ENCODE data around the gene GRK2. TPM values are rescaled to one million over a fixed set of nuclear protein-coding genes. Genes with fewer than 3 reads are reported as not detected.

GRK2 gene
- total RNA-seq, 1 donor from 2014 or later, result 30.0 TPM

GRCh38 chr11:67299471-67300191 lies 33.4 kb downstream of the GRK2 start:
- Histone ChIP-seq H3K9me3 (ENCODE audit: low read depth) (no peaks in the 10 kb centered on the region), H3K27me3 (peaks cover 13% of the 10 kb centered on the region), H3K36me3 (no peaks in the 10 kb centered on the region), H3K27ac (no peak overlapping the region), H3K9ac (no peak overlapping the region), H3K4me2 (no peak overlapping the region), H3K4me1 (peaks cover 12% of the 10 kb centered on the region), H3K4me3 (no peak overlapping the region), H4K20me1 (ENCODE audit: low read depth) (peaks cover 14% of the 10 kb centered on the region), H2AFZ (replicated peaks) (no peak overlapping the region), H3F3A (ENCODE audit: low read depth) (peaks cover 26% of the 10 kb centered on the region), H3K79me2 (ENCODE audit: low read depth) (no peaks in the 10 kb centered on the region)
- no peak for DNase-seq (ENCODE audit: low spot score)
- Mint-ChIP-seq H3K27ac (no peak overlapping the region), H3K4me3 (no peak overlapping the region), H3K9me3 (peaks cover 15% of the 10 kb centered on the region), H3K27me3 (ENCODE audit: insufficient read depth, low read depth) (peaks cover 4% of the 10 kb centered on the region), H3K36me3 (peaks cover 34% of the 10 kb centered on the region), H3K4me1 (peaks cover 8% of the 10 kb centered on the region)
- no peak for TF ChIP-seq EZH2phosphoT487 (IDR thresholded peaks at IDR 0.05)
- TF ChIP-seq, protein P1, sequence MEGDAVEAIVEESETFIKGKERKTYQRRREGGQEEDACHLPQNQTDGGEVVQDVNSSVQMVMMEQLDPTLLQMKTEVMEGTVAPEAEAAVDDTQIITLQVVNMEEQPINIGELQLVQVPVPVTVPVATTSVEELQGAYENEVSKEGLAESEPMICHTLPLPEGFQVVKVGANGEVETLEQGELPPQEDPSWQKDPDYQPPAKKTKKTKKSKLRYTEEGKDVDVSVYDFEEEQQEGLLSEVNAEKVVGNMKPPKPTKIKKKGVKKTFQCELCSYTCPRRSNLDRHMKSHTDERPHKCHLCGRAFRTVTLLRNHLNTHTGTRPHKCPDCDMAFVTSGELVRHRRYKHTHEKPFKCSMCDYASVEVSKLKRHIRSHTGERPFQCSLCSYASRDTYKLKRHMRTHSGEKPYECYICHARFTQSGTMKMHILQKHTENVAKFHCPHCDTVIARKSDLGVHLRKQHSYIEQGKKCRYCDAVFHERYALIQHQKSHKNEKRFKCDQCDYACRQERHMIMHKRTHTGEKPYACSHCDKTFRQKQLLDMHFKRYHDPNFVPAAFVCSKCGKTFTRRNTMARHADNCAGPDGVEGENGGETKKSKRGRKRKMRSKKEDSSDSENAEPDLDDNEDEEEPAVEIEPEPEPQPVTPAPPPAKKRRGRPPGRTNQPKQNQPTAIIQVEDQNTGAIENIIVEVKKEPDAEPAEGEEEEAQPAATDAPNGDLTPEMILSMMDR (IDR thresholded peaks at IDR 0.05), result no peak
- TF ChIP-seq EZH2 (IDR thresholded peaks at IDR 0.05), result no peak

DNA sequence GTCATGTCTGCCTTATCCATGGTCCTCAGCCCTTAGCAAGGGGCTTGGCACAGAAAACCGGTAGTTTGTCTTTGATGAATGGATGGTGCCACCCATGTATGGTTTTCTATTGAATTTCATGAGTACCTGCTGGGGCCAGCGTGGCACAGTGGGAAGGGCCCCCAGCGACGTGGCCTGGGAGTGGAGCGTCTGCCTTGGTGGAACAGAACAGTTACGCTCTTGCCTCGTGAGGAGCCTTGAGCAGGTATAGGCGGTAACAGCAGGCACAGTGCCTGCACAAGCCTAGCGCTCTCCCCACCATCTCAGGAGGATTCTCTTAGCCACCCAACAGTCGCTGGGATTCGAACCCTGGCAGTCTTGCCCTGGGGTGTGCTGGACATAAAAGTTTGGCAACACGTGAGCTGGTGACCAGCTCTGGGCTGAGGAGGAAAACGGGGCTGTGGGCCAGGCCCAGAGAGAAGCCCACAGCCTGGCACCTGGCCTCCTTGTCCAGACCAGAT lies 34.0 kb downstream of the GRK2 start:
- H3K4me1 Mint-ChIP-seq, result peaks cover 8% of the 10 kb centered on the region
- Histone ChIP-seq H3K79me2 (ENCODE audit: low read depth) (no peaks in the 10 kb centered on the region), H4K20me1 (ENCODE audit: low read depth) (peaks cover 14% of the 10 kb centered on the region), H3K4me3 (no peak overlapping the region), H3K9ac (no peak overlapping the region), H3K27me3 (peaks cover 16% of the 10 kb centered on the region), H3F3A (ENCODE audit: low read depth) (peaks cover 27% of the 10 kb centered on the region), H3K36me3 (no peaks in the 10 kb centered on the region), H3K9me3 (ENCODE audit: low read depth) (no peaks in the 10 kb centered on the region), H2AFZ (replicated peaks) (no peak overlapping the region), H3K27ac (no peak overlapping the region), H3K4me1 (peaks cover 12% of the 10 kb centered on the region), H3K4me2 (no peak overlapping the region)
- no peak overlapping the region for H3K27ac Mint-ChIP-seq
- TF ChIP-seq EZH2 (IDR thresholded peaks at IDR 0.05) (no peak), EZH2phosphoT487 (IDR thresholded peaks at IDR 0.05) (no peak)
- TF ChIP-seq, protein P1 (IDR thresholded peaks at IDR 0.05), result no peak
- DNase-seq (ENCODE audit: low spot score), result no peak
- H3K9me3 Mint-ChIP-seq, result peaks cover 11% of the 10 kb centered on the region
- peaks cover 5% of the 10 kb centered on the region for H3K27me3 Mint-ChIP-seq (ENCODE audit: insufficient read depth, low read depth)
- no peak overlapping the region for H3K4me3 Mint-ChIP-seq
- H3K36me3 Mint-ChIP-seq, result peaks cover 27% of the 10 kb centered on the region

- peaks cover 5% of the 10 kb centered on the region for H3K27me3 Mint-ChIP-seq (ENCODE audit: insufficient read depth, low read depth)
- Histone ChIP-seq H3K27ac (no peak overlapping the region), H3K27me3 (peaks cover 16% of the 10 kb centered on the region), H3K9ac (no peak overlapping the region), H2AFZ (replicated peaks) (no peak overlapping the region), H3K79me2 (ENCODE audit: low read depth) (no peaks in the 10 kb centered on the region), H3K4me2 (no peak overlapping the region), H3K9me3 (ENCODE audit: low read depth) (no peaks in the 10 kb centered on the region), H3K4me1 (peaks cover 12% of the 10 kb centered on the region), H4K20me1 (ENCODE audit: low read depth) (peaks cover 14% of the 10 kb centered on the region), H3F3A (ENCODE audit: low read depth) (peaks cover 27% of the 10 kb centered on the region), H3K36me3 (no peaks in the 10 kb centered on the region), H3K4me3 (no peak overlapping the region)
- no peak for TF ChIP-seq EZH2 (IDR thresholded peaks at IDR 0.05)
- TF ChIP-seq EZH2phosphoT487 (IDR thresholded peaks at IDR 0.05), result no peak
- TF ChIP-seq, protein P1 (IDR thresholded peaks at IDR 0.05), result no peak
- no peak for DNase-seq (ENCODE audit: low spot score)
- no peak overlapping the region for H3K4me3 Mint-ChIP-seq
- H3K4me1 Mint-ChIP-seq, result peaks cover 8% of the 10 kb centered on the region
- H3K27ac Mint-ChIP-seq, result no peak overlapping the region
- peaks cover 9% of the 10 kb centered on the region for H3K9me3 Mint-ChIP-seq
- peaks cover 25% of the 10 kb centered on the region for H3K36me3 Mint-ChIP-seq
Observed at GRCh38 chr11:67300756-67301312, 34.6 kb downstream of the GRK2 start.

All from neural progenitor cell (in vitro differentiated cells).